Right renal pelvis (tissue), 4 donors: Measurements from ENCODE around the gene GCLC. TPM values are rescaled to one million over a fixed set of nuclear protein-coding genes. Genes with fewer than 3 reads are reported as not detected.
"Not testable (repeated sequence)": the region's sequence is repeated elsewhere in the genome, so short reads cannot be mapped to it uniquely, and the experiment has no call there.

ENCODE experiments used
- DNase-seq, 4 donors: peaks; one replicate each; pipeline ENCODE4 v3.0.0-alpha.2; 2013; ENCODE audit warnings: low read depth in 4 of 4, low spot score in 3 of 4, missing footprints in 1 of 4
- polyA plus RNA-seq, 4 donors: library from polyadenylated mRNA; unstranded; fragments of 120-200 nt; gene quantifications; one replicate each; pipeline ENCODE4 v1.2.1, GENCODE V29; 2013; ENCODE audit not compliant: insufficient read length in 4 of 4

GCLC gene
- polyA plus RNA-seq, 4 donors = 21.1 to 26.2 (median 25.0) TPM

DNA sequence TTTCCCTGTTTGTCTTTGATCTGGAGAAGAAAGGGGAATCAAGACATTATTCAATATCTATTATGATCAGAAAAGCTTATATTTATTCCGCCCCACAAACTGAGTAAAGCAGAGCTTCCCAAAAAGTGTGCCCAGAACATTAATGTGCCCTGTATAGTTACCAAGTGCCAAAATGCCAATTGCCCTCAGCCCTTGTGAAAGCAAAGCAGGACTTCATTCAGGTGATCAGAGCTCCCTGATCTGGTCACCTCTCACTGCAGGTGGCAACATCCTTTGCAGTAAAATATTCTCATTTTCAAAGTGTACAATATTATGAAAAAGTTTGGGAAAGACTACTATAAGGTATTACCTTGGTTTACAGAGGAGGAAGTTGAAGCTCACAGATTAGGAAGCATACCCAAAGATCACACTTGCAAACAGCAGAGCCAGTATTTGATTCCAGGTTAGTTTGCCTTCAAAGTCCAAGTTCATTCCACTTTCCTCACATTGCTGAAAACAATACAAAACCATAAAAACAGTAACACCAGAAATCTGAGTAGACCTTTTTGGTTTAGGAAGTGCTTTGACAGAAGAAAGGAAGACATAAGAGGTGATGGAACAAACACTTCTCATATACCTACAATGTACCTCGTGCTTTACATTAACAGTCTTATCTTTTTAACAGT is 19.6 kb upstream of the GCLC start:
- no peak for DNase-seq

DNA sequence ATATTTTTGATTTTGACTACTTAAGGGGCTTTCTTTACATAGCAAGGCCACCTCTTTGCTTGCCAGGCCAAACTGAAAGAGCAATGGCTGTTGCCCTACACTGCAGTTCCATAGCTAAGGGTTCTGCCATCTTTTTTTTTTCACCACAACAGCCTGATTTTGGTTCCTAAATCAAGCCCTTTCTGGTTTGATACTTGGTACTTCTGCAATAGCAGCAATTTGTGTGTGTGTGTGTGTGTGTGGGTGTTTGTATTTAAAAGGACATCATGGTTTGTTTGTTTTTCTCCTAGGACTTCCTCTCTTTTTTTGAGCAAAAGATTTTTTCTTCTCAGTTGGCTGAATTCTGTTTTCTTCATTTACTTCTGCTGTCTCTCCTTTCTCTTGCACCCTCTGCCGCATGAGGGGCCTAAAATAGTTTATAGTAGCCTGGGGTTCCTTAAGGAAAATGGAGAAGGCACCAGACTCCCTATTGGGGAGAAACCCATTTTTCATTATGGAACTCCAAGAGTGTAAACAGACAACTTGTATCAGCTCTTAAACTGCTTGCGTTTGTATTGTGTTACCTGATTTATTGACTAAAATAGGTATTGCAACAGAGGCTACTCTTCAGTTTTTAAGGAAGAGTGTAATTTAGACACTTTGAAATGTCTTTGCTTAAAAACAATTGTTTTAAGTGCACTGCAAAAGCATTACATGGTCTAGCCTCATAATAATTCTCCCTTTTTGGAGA is 12.2 kb upstream of the GCLC start:
- DNase-seq = no peak

DNA sequence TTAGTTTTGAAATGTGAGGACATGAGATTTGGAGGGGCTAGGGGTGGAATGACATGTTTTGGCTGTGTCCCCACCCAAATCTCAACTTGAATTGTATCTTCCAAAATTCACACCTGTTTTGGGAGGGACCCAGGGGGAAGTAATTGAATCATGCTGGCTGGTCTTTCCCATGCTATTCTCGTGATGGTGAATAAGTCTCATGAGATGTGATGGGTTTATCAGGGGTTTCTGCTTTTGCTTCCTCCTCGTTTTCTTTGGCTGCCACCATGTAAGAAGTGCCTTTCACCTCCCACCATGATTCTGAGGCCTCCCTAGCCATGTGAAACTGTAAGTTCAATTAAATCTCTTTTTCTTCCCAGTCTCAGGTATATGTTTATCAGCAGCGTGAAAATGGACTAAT is 8.7 kb upstream of the GCLC start:
- DNase-seq = not testable (repeated sequence)

DNA sequence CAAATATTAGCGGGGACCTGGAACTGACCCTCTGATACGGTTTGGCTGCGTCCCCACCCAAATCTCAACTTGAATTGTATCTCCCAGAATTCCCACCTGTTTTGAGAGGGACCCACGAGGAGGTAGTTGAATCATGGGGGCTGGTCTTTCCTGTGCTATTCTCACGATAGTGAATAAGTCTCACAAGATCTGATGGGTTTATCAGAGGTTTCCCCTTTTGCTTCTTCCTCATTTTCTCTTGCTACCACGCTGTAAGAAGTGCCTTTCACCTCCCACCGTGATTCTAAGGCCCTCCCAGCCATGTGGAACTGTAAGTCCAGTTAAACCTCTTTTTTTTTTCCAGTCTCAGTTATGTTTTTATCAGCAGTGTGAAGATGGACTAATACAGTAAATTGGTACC is 6.8 kb upstream of the GCLC start:
- DNase-seq = not testable (repeated sequence)

- peak; percentile 88 to 90 (median 89) for DNase-seq
Measured at GRCh38 chr6:53547811-53548496, 3.1 kb upstream of the GCLC start.

DNA sequence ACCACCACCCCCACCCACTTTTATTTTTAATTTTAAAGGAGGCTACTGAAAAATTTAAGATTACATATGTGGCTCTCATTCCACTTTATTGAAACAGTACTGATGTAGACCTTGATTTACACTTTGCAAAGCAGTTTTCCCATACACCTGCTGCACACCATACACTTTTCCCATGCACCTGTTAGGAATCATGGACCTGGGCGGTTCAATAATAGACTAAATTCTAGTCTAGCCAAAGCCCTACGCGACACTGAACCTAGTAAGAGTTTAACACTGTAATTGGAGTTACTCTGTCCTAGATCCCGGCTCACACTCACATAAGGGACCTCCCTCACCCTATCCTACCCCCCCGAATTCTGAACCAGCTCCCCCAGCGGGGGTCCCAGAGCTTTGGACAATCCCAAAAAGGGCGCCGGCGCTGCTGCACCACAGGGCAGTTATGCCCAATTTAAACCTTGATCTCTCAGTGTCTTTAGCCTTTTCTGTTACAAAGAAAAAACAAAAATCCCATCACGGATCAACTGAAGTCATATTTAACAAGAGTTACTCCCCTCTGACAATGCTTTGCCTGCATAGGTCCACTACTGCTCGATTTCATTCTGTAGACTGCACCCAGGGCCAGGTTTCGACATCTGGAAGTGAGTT is 2.4 kb upstream of the GCLC start:
- DNase-seq = peak in 1 of 4 donors; percentile 4

DNA sequence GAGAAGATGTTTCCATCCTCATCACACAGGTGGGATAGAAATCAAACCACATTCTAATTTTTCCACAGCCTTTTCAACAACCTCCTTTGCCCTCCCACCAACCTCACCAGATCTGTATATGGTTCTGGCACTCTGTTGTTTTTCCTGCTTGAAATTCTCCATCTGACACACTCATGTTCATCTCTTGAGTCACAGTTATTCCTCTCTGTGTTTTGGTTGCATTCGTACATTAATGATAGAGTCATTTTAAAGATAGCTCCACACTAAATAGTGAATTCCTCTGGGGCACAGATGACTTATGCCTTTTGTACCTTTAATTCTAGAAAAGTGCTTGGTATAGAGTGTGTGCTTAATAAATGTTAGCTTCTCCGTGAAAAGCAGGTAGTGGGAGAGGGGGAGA is 1.4 kb upstream of the GCLC start:
- no peak for DNase-seq

GRCh38 chr6:53544217-53544469 is 758 bp downstream of the GCLC start:
- DNase-seq = peak in 2 of 4 donors; percentile 3 to 13

DNA sequence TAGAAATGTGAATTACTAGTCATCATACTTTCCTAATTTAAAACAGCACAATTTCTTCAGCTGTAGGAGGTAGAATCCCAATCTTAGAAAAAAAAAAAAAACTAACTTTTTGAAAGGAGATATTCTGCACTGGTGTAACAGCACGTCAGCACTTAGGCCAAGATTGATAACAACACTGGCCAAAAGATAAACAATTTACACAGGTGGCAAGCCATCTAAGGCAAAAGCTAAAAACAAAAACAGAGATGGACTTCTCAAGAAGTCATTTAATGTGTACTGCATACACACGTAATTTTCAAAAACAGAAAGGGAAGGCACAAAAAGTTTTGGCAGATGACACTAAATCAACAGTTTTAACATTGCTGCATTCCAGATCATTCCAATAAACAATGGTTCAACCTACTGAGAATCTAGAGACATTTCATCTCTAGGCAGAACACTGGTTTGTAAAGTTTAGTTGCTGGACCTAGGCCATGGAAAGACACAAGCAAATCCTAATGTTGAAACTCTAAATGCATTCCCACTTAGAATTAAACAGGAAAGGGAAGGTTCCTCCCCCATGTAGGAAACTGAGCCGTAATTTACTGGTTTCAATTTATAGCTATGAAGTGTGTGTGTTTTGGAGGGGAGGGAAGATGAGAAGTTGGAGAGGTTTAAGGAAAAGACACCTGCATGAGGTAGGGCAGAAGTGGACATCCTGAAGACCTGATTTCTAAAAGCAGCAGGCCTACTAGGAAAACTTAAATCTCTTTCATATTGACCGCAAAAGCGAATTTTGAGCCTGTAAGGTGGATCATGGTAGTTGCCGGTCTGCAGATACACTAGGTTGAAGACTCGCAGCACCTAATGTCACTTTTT is 1.3 kb downstream of the GCLC start:
- peak in 1 of 4 donors; percentile 10 for DNase-seq

DNA sequence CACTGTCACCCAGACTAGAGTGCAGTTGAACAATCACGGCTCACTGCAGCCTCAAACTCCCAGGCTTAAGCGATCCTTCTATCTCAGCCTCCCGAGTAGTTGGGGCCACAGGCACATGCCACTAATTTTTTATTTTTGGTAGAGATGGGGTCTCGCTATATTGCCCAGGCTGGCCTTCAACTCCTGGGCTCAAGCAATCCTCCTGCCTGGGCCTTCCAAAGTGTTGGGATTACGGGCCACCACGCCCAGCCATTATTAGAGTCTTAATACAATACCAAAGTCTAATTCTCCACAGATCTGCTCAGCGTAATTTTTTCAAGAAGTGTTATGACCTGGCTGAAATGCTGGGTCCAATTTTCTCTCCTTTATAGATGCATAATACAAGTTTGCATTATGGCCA is 3.0 kb downstream of the GCLC start:
- DNase-seq = no peak

GRCh38 chr6:53540129-53540692 is 4.7 kb downstream of the GCLC start:
- no peak for DNase-seq

GRCh38 chr6:53539561-53539960 is 5.3 kb downstream of the GCLC start:
- no peak for DNase-seq

GRCh38 chr6:53536561-53536960 is 8.3 kb downstream of the GCLC start:
- no peak for DNase-seq

- no peak for DNase-seq
Measured at GRCh38 chr6:53532942-53533341, 12.0 kb downstream of the GCLC start.

DNA sequence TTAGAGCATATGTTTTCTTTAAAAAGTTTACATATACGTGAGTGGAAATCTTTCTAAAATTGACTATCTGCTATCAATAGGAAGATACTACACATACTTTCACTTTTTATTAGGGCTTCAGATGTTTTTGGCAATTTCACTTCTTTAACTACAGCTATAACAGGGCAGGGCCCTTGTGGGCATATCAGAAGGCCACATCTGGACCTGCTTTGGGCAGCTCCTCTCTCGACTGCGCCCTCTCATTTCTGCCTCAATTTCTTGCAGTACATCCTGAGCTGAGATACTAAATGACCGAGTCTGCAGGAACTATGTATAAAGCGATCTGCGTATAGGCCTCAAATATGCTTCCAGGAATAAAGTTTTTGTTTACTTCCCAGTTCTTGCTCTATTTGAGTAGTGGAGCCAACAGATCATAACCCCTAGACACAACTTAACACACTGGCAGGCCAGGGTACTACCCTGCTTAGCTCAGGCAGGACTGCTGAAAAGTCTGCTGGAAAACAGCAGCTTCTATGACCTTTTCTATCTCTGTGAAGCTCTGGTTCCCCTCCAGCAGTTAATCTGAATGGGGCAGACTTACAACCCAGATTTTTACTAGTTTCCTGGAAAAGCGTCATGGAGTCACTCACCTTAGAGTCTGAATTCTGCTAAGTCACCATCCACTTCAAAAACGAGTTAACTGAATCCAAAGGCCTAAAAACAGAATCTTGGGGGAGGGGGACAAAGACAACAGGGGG is 12.7 kb downstream of the GCLC start:
- no peak for DNase-seq

DNA sequence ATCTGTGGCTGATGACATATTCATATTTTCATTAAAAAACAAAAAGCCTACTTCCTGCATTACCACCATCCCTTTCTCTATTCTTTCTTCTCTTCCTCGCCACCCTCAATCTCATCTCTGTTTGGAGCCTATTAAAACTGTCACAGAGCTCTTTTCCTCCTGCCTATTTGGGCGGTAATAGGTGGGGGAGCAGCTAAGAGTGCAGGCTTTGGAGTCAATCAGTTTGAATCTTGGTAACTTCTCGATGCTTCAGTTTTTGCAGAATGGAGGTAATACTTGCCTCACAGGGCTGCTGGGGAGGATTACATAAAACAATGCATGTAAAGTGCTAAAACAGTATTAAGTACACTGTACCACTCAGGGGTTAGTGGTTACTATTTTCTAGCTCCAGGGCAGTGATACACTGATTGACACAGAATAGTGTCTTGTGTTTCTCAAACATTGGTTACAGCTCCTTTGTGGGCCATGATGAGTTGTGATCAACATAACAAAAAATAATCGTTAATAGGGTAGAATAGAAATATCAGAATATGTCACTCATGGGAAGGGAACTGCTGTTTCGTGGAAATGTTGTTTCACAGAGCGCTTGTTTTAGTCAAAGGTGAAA is 14.0 kb downstream of the GCLC start:
- DNase-seq = no peak

- no peak for DNase-seq
Measured at GRCh38 chr6:53530346-53530745, 14.6 kb downstream of the GCLC start.

- no peak for DNase-seq
Measured at GRCh38 chr6:53529324-53530036, 15.4 kb downstream of the GCLC start.

GRCh38 chr6:53528107-53528506 is 16.8 kb downstream of the GCLC start:
- DNase-seq = no peak
